ENCODE measurements around the gene NVL.
"Not testable (repeated sequence)": the region's sequence is repeated elsewhere in the genome, so short reads cannot be mapped to it uniquely, and the experiment has no call there.

NVL gene

GRCh38 chr1:224237119-224237881 lies 92.7 kb downstream of the NVL start:
- DNase-seq (ENCODE audit: low read depth, low spot score): no peak

DNA sequence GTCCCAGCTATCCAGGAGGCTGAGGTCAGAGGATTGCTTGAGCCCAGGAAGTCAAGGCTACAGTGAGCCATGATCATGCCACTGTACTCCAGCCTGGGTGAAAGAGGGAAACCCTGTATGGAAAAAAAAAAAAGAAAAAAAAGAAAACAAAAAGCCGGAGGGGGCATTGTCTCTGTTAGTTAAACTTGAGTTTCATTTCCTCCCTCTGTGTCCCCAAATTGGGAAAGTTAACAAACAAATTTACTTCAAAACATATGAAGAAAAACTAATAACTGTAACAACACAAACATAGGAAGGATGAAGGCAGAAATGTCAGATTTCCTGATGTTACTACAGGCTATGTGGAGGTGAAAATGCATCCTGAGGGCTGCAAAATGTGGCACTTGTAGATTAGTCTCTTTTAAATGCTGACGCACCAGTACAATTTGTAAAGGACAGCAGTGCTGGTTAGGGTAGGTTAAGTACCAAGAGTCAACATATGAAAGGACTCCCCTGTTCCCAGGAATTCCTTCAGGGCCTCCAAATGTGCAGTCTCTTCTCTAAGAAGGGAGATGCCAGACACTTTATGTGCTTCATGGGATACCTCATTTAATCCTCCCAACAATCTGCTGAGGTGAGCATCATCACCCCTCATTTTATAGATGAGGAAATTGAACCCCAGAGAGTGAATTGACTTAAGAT lies 94.0 kb downstream of the NVL start:
- DNase-seq (ENCODE audit: low read depth, low spot score): no peak

DNA sequence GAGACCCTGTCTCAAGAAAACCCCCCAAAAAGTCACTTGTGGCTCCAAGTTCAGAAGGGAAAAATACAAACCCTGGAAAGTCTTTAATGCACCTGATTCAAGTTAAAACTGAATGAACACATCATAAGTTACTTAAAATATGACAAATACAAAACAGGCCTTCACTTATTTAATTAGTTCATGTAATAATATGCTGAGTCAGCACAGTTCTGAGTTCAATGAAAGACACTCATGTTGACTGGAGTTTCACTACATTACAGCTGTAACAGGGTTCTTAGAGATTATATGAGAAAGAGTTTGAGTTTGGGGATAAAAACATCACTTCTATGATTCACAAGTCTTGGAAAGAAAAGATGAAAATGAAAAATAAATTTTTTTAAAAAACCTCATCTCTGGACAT lies 96.0 kb downstream of the NVL start:
- no peak for DNase-seq (ENCODE audit: low read depth, low spot score)

DNA sequence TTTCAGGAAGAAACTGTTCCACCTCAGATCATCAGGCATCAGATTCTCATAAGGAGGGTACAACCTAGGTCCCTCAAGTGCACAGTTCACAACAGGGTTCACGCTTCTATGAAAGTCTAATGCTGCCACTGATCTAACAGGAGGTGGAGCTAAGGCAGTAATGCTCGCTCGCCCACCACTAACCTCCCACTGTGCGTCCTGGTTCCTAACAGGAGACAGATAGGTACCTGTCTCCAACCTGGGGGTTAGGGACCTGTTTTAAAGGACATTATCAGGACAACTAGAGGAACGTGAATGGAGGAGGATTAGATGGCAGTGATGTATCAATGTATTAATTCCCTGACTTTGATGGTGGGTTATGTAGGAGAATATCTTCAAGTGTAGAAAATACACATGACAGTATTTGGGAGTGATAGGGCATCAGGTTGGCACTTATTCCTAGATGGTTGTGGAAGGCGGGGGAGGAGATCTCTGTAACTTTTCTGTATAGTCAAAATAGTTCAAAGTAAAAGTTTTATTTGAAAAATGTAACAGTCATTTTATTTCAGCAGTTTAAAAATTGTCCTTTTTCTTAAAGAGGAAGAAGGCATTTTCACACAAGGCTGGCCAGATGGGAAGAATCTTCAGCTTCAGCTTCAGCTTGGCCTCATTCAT lies 103.0 kb downstream of the NVL start:
- DNase-seq (ENCODE audit: low read depth, low spot score): no peak

GRCh38 chr1:224223819-224224714 lies 105.9 kb downstream of the NVL start:
- DNase-seq (ENCODE audit: low read depth, low spot score): no peak

- DNase-seq (ENCODE audit: low read depth, low spot score): no peak
Observed at GRCh38 chr1:224219612-224220059, 110.3 kb downstream of the NVL start.

DNA sequence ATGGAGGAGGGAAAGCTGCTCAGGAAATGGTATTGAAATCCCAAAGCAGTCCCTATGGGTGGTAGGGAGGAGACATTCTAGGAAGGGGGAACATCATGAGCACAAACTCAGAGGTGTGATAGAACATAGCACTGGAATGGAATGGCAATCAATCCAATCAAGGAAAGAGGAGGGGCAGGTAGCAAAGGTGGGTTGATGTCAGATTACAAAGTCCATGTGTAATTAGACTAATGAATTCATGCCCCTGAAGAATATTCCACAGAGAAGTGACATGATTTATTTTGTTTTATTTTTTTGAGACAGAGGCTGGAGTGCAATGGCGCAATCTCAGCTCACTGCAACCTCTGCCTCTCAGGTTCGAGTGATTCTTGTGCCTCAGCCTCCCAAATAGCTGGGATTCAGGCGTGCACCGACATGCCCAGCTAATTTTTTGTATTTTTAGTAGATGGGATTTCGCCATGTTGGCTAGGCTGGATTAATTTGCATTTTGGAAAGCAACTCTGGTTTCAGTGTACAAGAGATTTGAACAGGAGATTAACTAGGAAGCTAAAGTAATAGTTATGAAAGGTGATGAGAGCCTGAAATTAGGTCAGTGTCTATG lies 110.9 kb downstream of the NVL start:
- no peak for DNase-seq (ENCODE audit: low read depth, low spot score)

GRCh38 chr1:224217655-224218623 lies 112.0 kb downstream of the NVL start:
- DNase-seq (ENCODE audit: low read depth, low spot score): no peak

- no peak for DNase-seq (ENCODE audit: low read depth, low spot score)
Observed at GRCh38 chr1:224216382-224216781, 113.6 kb downstream of the NVL start.

- DNase-seq (ENCODE audit: low read depth, low spot score): no peak
Observed at GRCh38 chr1:224213438-224214119, 116.4 kb downstream of the NVL start.

DNA sequence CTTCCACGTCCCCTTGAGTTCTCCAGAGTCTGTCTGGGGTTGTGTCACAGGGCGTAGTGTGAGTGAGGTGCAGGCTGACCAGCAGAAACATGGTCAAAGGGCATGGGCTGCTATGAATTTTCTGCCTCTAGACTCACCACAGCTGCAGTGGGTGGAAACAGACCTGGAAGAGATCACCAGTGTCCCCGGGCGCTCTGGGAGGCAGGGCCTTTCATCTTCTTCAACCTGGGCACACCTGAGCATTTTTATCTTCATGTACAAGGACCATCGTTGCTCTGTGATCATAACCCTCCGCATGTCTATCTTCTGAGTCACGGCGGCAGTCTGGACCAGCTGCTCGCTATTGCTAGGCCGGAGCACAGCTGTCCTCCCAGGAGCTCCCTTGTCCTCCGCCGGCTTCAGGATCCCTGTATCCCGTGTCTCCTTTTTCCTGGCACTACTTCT lies 117.3 kb downstream of the NVL start:
- no peak for DNase-seq (ENCODE audit: low read depth, low spot score)

DNA sequence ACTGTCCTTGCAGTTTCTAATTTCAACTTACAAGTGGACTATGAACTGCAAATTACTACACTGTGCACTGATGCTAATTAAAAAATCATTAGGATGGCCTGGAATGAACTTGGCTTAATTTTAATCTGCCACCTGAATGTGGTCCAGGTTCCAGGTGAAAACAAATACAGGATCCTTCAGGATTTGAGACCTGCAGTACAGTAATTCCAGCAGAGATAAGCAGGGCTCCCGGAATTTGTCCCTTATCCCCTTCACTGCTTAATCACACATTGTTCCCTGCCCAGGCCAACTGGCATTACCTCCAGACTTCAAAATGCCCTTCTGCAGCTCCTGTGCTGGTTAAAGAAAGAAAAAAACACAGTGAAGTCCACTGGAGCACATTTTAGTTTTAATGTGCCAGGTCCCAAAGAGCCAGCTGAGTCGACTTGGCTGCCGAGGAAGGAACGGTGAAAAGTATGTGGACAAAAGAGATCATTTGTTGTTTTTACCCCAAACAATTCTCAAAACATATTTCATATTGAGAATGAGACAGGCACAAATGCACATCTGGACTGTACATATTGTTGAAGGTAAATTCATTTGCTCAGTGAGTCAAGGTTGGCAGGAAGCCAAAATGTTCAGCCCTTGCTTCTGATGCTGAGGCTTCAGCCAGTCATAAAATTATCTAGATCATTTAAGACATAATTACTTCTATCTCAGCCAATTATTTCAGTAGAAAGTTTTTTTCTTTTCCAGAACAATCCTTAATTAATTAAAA lies 118.6 kb downstream of the NVL start:
- DNase-seq (ENCODE audit: low read depth, low spot score): no peak

GRCh38 chr1:224205931-224206538 lies 123.9 kb downstream of the NVL start:
- DNase-seq (ENCODE audit: low read depth, low spot score): not testable (repeated sequence)

DNA sequence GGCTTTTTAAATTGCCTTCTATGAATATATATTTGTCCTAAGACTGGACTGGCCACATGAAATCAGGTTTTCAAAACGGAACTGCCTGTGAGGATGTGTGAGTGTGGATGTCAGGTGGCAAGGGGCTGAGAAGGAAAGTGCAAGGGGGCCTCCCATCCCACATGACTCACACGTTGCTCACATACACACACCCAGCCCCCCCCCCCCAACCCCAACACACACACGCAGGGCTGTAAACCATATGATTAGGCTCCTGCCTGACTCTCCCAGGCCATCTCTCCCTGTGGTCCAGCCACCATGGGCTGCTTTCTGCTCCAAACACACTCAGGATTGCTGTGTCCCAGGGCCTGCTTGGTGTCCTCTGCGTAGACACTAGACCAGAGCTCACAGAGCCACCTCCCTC lies 124.5 kb downstream of the NVL start:
- no peak for DNase-seq (ENCODE audit: low read depth, low spot score)

DNA sequence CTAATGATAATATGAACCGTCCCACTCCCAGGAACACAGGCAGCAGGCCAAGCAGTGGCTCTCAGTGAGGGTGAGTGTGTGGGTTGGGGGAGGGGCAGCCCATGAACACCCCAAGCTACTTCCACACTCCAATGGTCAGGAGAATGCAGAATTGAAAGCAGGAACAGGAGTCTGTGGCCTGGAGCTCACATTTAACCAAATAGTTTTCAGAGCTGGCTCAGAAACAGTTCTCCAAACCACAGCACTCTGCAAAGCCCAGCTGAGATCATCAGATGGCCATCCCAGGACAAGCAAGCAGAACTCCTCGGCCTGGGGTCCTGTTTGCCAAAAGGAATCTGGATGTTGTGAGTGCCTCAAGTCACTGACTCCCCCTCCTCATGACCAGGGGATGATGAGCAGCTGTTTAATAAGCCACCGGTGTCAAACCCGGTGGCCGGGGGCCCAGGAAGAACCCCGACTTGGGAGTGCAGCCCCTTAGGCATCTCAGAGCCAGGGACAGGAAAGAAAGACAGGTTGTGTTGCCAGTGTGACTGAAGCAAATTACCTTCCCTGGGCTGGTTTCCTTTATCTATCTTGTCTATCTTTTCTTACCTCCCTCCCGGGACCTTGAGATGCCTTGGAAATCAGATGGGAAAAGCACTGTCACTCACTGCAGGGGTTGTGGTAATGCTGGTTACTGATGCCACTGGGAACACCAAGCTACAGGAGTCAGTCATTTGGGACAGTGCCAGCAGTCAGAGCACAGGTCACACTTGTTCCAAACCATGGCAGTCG lies 126.5 kb downstream of the NVL start:
- no peak for DNase-seq (ENCODE audit: low read depth, low spot score)

DNA sequence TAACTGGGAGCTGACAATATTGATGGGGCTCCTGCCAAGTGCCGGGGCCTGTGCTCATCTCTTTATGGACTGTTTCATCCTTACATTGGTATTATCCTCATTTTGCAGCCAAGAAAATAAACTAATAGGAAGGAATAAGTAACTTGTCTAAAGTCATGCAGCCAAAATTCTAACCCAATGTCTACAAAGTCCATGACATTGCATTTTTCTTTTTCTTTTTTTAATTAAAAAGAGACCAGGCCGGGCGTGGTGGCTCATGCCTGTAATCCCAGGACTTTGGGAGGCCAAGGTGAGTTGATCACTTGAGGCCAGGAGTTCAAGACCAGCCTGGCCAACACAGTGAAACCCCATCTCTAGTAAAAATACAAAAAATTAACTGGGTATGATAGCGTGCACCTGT lies 128.1 kb downstream of the NVL start:
- no peak for DNase-seq (ENCODE audit: low read depth, low spot score)

DNA sequence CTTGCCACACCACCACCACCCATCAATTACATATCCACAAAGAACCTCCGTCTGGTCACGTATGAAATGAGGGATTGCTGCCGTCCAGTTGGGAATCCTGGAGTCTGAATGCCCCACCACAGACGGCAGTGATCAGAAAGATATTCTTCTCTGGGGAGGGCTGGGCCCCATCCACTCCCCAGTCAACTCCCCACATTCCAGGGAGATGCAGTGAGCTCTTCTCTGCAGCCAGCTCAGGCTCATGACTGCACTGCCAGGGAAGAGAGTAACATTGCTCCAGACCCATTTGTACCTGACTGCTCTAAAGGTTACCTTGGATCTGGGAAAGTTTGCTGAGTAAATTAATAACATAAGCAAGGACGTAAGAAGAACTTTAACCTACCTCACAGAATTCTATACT lies 128.6 kb downstream of the NVL start:
- no peak for DNase-seq (ENCODE audit: low read depth, low spot score)

GRCh38 chr1:224199679-224200078 lies 130.3 kb downstream of the NVL start:
- DNase-seq (ENCODE audit: low read depth, low spot score): no peak
